BLaER1 (cell line): ENCODE data around the gene VPS16.
A peak's percentile ranks its signal among the peaks of the same experiment; 100 is the strongest.

Experiments
- H3K27ac ChIP-seq: shearing (Covaris generic); formaldehyde crosslinking; 2 replicates; pipeline ENCODE4 v1.8.1; 2022
- H3K27me3 ChIP-seq: shearing (Covaris generic); formaldehyde crosslinking; 2 replicates; pipeline ENCODE4 v1.8.1; 2022
- H3K36me3 ChIP-seq: shearing (Covaris generic); formaldehyde crosslinking; 2 replicates; pipeline ENCODE4 v1.8.1; 2022
- H3K4me1 ChIP-seq: shearing (Covaris generic); formaldehyde crosslinking; 2 replicates; pipeline ENCODE4 v1.8.1; 2022
- H3K4me2 ChIP-seq: shearing (Covaris generic); formaldehyde crosslinking; 2 replicates; pipeline ENCODE4 v1.8.1; 2022
- H3K4me3 ChIP-seq: shearing (Covaris generic); formaldehyde crosslinking; 2 replicates; pipeline ENCODE4 v1.8.1; 2022
- H3K9ac ChIP-seq: shearing (Covaris generic); formaldehyde crosslinking; 2 replicates; pipeline ENCODE4 v1.8.1; 2022
- H3K9me3 ChIP-seq: shearing (Covaris generic); formaldehyde crosslinking; 2 replicates; pipeline ENCODE4 v1.8.1; 2022
- H4K20me1 ChIP-seq: shearing (Covaris generic); formaldehyde crosslinking; 2 replicates; pipeline ENCODE4 v1.8.1; 2022
- Cebpa-rat ChIP-seq: shearing (Covaris generic); IDR thresholded peaks from 2 replicates; pipeline ENCODE4 v1.8.1; 2022

VPS16 gene

GRCh38 chr20:2865630-2866029 lies 25.1 kb downstream of the VPS16 start:
- no peak for TF ChIP-seq Cebpa-rat
- H4K20me1 ChIP-seq, result no peaks in the 10 kb centered on the region
- H3K27ac ChIP-seq, result no peak overlapping the region
- peaks cover 60% of the 10 kb centered on the region for H3K36me3 ChIP-seq
- no peak overlapping the region for H3K9ac ChIP-seq
- H3K4me3 ChIP-seq, result no peak overlapping the region
- H3K9me3 ChIP-seq, result no peaks in the 10 kb centered on the region
- H3K27me3 ChIP-seq, result peaks cover 4% of the 10 kb centered on the region; the same call in 1 of the 2 replicates
- H3K4me2 ChIP-seq, result peak overlapping the region; percentile 74
- peaks cover 41% of the 10 kb centered on the region for H3K4me1 ChIP-seq

GRCh38 chr20:2866236-2866635 lies 25.7 kb downstream of the VPS16 start:
- no peak overlapping the region for H3K4me3 ChIP-seq
- no peak for TF ChIP-seq Cebpa-rat
- H3K27me3 ChIP-seq, result peaks cover 9% of the 10 kb centered on the region
- no peak overlapping the region for H3K9ac ChIP-seq
- H3K36me3 ChIP-seq, result peaks cover 54% of the 10 kb centered on the region
- no peak overlapping the region for H3K27ac ChIP-seq
- peaks cover 47% of the 10 kb centered on the region for H3K4me1 ChIP-seq
- no peaks in the 10 kb centered on the region for H4K20me1 ChIP-seq
- no peaks in the 10 kb centered on the region for H3K9me3 ChIP-seq
- H3K4me2 ChIP-seq, result peak overlapping the region; percentile 74

GRCh38 chr20:2867081-2867864 lies 26.7 kb downstream of the VPS16 start:
- 0 out of 2 replicates have a peak overlapping the region, but pooled peaks have one; percentile 39 for H3K9ac ChIP-seq
- no peak for TF ChIP-seq Cebpa-rat
- peaks cover 55% of the 10 kb centered on the region for H3K4me1 ChIP-seq
- H4K20me1 ChIP-seq, result no peaks in the 10 kb centered on the region
- peaks cover 18% of the 10 kb centered on the region for H3K27me3 ChIP-seq
- H3K9me3 ChIP-seq, result no peaks in the 10 kb centered on the region
- peaks cover 44% of the 10 kb centered on the region for H3K36me3 ChIP-seq
- peak overlapping the region; percentile 11; the same call in 1 of the 2 replicates for H3K27ac ChIP-seq
- H3K4me3 ChIP-seq, result no peak overlapping the region
- peak overlapping the region; percentile 74 for H3K4me2 ChIP-seq

GRCh38 chr20:2869381-2869780 lies 28.8 kb downstream of the VPS16 start:
- no peak for TF ChIP-seq Cebpa-rat
- Histone ChIP-seq H4K20me1 (peaks cover 6% of the 10 kb centered on the region), H3K4me3 (no peak overlapping the region), H3K27me3 (peaks cover 22% of the 10 kb centered on the region), H3K36me3 (peaks cover 27% of the 10 kb centered on the region), H3K9ac (no peak overlapping the region), H3K4me2 (no peak overlapping the region), H3K9me3 (no peaks in the 10 kb centered on the region), H3K4me1 (peaks cover 59% of the 10 kb centered on the region), H3K27ac (no peak overlapping the region)

GRCh38 chr20:2871111-2871465 lies 30.5 kb downstream of the VPS16 start:
- H3K4me3 ChIP-seq, result no peak overlapping the region
- peak overlapping the region; percentile 3; the same call in 1 of the 2 replicates for H3K4me2 ChIP-seq
- peaks cover 24% of the 10 kb centered on the region for H4K20me1 ChIP-seq
- H3K36me3 ChIP-seq, result peaks cover 19% of the 10 kb centered on the region
- H3K4me1 ChIP-seq, result peaks cover 61% of the 10 kb centered on the region
- no peak overlapping the region for H3K27ac ChIP-seq
- H3K9me3 ChIP-seq, result no peaks in the 10 kb centered on the region
- H3K9ac ChIP-seq, result no peak overlapping the region
- peaks cover 22% of the 10 kb centered on the region for H3K27me3 ChIP-seq
- no peak for TF ChIP-seq Cebpa-rat

- peak overlapping the region; percentile 86 for H3K4me3 ChIP-seq
- peaks cover 22% of the 10 kb centered on the region for H3K27me3 ChIP-seq
- peaks cover 59% of the 10 kb centered on the region for H3K4me1 ChIP-seq
- H4K20me1 ChIP-seq, result peaks cover 31% of the 10 kb centered on the region
- H3K4me2 ChIP-seq, result peak overlapping the region; percentile 88
- no peak overlapping the region for H3K27ac ChIP-seq
- TF ChIP-seq Cebpa-rat, result no peak
- H3K9ac ChIP-seq, result peak overlapping the region; percentile 92
- no peaks in the 10 kb centered on the region for H3K9me3 ChIP-seq
- peaks cover 15% of the 10 kb centered on the region for H3K36me3 ChIP-seq
Observed at GRCh38 chr20:2871661-2872458, 31.3 kb downstream of the VPS16 start.

- H3K27me3 ChIP-seq, result peaks cover 22% of the 10 kb centered on the region
- peak overlapping the region; percentile 92 for H3K9ac ChIP-seq
- peak overlapping the region; percentile 96 for H3K27ac ChIP-seq
- peaks cover 52% of the 10 kb centered on the region for H3K4me1 ChIP-seq
- no peak for TF ChIP-seq Cebpa-rat
- peaks cover 38% of the 10 kb centered on the region for H4K20me1 ChIP-seq
- H3K4me2 ChIP-seq, result peak overlapping the region; percentile 88
- H3K36me3 ChIP-seq, result peaks cover 19% of the 10 kb centered on the region
- no peaks in the 10 kb centered on the region for H3K9me3 ChIP-seq
- H3K4me3 ChIP-seq, result peak overlapping the region; percentile 86
Observed at GRCh38 chr20:2872459-2873009, 32.0 kb downstream of the VPS16 start.

- H3K4me2 ChIP-seq, result peak within 1 kb of the TSS; percentile 88
- H3K9ac ChIP-seq, result peak within 1 kb of the TSS; percentile 92
- H3K36me3 ChIP-seq, result peaks cover 25% of the 10 kb centered on the region
- peak within 1 kb of the TSS; percentile 86 for H3K4me3 ChIP-seq
- peaks cover 45% of the 10 kb centered on the region for H3K4me1 ChIP-seq
- TF ChIP-seq Cebpa-rat, result no peak
- peaks cover 41% of the 10 kb centered on the region for H4K20me1 ChIP-seq
- peak within 1 kb of the TSS; percentile 96 for H3K27ac ChIP-seq
- H3K9me3 ChIP-seq, result no peaks in the 10 kb centered on the region
- H3K27me3 ChIP-seq, result peaks cover 22% of the 10 kb centered on the region
Observed at GRCh38 chr20:2873010-2873746, 32.6 kb downstream of the VPS16 start, which contains the start of gene PTPRA. Gene PTPRA, plus strand, starts transcription at chr20:2873481. Its CDS starts 90,797 bp downstream, at chr20:2964278.

GRCh38 chr20:2873747-2874041 lies 33.1 kb downstream of the VPS16 start:
- Histone ChIP-seq H4K20me1 (peaks cover 46% of the 10 kb centered on the region), H3K4me3 (peak overlapping the region; percentile 86), H3K27me3 (peaks cover 22% of the 10 kb centered on the region), H3K4me2 (peak overlapping the region; percentile 88), H3K9ac (peak overlapping the region; percentile 92), H3K36me3 (peaks cover 29% of the 10 kb centered on the region), H3K27ac (peak overlapping the region; percentile 96), H3K4me1 (peaks cover 43% of the 10 kb centered on the region), H3K9me3 (no peaks in the 10 kb centered on the region)
- no peak for TF ChIP-seq Cebpa-rat
